Limb (tissue), 2 donors: ENCODE results near the gene STPG3.
A peak's percentile ranks its signal among the peaks of the same experiment; 100 is the strongest.
"Not testable (repeated sequence)": the region's sequence is repeated elsewhere in the genome, so short reads cannot be mapped to it uniquely, and the experiment has no call there.

Experiments
- DNase-seq, 2 donors: peaks; one replicate each; pipeline ENCODE4 v3.0.0-alpha.2; 2016; ENCODE audit errors: extremely low spot score in 2 of 2

The STPG3 gene

DNA sequence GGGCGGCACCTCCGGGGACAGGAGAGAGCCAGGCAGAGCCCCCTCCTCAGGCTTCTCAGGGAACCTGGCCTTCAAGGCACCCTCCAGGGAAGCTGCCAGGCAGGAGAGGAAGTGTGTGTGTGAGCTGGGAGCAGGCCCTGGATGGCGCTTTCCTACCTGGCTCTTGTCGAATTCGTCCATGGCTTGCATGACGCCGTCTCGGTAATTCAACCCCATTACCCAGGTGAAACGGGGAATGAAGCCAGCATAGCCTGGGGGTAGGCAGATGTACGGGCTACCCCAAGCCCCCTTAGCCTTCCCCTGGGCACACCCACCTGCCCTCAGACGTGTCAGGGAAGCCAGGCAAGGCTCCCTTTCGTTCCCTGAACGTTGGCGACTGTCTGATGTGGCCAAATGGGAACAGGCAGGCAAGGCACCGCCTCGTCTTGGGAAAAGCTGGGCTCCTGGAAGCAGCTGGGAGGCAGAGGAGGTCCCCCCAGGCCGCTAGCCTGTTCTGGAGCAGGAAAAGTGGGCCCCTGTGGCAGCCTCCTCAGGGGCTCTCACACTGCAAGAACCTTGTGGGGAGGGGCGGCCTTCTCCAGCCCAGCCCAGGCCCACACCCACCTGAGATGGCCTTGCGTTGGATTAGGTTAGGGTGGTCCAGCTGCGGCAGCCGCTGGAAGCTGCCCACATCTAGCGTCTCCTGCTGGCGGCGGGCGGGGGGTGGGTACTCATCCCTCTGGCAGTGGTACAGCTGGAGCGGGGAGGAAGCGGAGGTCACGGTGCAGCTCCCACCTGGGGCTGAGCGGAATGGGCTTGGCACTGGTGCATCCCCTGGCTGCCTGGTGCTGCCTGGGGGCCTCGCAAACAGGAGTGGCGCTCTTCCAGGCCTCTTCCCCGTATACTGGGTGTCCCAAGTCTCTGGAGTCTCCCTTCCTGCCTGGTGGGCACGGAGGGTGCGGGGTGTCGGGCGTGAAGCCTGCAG, 6.3 kb upstream of the STPG3 start:
- DNase-seq = no peak

DNA sequence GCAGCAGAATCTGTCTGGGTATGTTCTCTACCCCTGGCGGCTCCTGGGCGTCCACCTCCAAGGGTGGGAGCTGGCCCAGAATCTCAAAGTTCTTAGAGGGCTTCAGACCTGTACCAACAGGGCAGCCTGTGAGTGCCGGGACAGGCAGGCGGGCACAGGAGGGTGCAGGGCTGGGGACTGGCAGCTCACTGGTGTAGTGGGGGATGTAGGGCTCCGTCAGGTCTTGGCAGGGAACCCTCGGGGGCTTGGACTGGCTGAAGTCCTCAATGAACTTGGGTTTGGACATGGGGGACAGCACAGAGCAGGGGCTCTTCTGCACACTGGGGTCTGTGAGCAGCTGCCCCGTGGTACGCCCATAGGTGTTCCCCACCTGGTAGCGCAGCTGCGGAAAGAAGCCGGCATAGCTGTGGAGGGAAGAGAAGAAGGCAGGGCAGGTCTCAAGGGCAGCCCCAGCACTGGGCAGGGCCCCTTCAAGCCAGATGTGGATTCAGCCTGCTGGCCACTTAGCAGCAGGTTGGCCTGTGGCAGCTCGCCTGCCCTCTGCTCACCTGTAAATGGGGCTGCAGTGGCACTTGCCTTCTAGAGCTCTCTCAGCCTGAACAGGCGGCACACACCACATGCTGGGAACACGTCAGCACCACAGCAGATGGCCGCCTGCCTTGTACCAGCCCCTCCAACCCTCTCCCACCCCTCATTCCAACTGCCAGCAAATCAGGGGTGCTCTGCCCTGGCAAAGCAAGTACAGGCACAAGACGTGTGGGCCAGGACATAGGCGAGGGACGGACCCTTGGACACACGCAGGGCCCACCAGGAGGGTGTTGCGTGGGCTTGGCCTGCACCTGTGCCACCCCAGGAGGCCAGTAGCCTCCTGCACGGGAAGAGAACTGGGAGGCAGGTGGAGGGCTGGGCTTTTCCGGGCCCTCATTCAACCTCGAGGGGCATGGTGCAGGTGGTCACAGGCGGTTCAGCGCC, 5.3 kb upstream of the STPG3 start:
- DNase-seq = no peak

DNA sequence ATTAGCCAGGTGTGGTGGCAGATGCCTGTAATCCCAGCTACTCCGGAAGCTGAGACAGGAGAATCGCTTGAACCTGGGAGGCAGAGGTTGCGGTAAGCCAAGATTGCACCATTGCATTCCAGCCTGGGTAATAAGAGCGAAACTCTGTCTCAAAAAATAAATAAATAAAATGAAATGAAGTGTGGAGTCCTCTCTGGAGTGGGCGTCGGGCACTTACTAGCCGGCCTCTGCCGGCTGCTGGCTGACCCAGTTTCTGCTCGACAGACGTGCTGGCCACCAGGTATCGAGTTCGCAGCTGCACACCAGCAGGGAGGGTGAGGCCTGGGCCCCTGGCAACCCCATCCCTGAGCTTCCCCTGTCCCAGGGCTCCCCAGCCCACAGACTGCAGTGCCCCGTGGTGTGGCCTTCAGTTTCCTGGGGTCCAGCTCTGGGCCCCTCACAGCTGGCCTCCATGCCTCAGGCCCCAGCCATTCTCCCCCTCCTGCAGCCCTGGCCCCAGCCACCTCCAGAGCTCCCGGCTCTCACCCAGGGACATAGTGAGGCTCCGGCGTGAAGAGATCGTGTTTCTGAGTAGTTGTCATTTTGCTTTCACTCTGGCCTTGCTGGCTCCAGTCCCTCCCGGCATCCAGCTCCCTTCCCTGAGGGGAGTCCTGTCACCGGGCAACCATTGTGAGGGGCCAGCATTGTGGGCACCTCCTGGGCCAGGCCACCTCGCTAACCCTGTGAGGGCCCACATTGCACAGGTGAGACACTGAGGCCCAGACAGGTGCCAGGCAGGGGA, 3.8 kb upstream of the STPG3 start:
- no peak for DNase-seq

DNA sequence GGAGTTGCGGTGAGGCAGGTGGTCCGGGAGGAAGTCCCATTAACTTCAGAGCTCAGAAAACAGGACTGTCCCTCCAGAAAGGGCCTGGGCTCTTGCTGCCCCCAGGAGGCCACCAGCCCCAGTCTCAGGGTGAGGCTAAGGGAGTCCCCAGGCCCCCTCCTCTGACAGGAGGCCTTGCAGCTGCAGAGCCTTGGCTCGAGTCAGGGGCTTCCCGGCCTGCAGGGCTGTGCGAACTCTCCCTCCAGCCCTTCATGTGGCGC, 3.2 kb upstream of the STPG3 start:
- no peak for DNase-seq

DNA sequence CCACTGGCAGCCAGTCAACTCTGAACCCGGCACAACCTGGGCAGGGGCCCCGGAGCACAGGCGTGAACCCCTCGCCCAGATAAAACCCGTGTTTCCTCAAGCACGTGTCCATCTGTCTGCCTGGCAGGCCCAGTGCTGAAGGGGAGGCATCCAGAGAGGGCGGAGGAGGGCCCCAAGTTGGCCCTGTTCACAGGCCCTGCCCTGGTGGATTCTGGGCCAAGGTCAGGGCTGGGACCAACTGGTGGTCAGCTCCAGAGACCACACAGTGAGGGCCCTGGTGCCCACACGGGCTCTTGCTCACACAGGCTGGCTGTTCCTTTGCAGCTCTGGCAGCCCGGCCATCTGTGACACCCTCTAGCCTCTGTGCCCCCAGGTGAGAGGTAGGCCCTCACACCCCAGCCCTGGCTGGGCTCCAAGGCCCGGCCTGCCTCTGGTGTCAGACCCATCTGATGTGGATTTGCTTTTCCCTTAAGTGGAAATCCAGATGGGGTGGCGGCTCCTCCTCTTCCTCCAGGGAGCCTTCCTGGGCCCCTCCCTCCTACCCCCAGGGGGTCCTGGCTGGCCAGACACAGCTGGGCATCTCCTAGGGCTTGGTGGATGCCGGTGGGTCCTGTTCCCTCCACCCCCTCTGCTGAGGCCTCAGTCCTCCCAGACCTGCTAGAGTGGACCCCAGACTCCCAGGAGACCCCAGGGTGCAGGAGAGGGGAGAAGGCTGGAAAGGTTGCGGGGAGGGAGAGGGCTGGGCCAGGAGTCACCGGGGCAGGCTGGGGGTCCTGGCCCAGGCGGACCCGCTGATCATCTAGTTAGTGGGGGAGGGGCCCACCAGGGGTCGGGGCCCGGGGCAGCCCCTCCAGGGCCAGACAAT, 525 bp upstream of the STPG3 start:
- DNase-seq = no peak

DNA sequence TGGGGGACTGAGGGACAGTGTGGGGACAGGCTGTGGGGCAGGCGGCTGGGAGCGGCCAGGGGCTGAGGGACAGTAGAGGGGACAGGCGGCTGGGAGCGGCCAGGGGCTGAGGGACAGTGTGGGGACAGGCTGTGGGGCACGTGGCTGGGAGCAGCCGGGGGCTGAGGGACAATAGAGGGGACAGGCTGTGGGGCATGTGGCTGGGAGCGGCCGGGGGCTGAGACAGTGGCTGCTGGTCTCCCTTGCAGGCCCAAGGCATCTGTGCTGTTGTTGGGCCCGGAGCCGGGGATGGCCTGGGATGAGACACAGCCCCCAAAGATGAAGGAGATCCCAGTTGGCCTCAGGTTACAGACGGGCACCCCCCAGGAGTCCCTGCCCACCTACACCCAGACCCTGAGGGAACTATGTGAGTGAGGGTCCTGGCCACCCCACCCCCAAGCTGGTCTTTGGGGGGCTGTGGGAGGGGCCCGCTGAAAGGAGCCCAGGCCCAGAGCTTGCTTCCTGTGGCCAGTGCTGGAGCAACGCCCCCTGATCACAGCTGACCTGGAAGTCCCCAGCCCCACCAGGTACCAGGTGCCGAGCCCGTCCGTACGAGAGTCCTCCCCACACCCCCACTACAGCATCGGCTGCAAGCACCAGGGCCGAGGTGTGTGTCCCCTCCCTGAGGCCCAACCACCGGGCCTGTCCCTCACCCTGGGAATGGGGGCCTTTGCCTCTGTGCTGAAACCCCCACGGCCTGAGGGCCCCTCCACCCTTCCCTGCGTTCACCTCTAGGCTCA, 593 bp downstream of the STPG3 start:
- DNase-seq = no peak

DNA sequence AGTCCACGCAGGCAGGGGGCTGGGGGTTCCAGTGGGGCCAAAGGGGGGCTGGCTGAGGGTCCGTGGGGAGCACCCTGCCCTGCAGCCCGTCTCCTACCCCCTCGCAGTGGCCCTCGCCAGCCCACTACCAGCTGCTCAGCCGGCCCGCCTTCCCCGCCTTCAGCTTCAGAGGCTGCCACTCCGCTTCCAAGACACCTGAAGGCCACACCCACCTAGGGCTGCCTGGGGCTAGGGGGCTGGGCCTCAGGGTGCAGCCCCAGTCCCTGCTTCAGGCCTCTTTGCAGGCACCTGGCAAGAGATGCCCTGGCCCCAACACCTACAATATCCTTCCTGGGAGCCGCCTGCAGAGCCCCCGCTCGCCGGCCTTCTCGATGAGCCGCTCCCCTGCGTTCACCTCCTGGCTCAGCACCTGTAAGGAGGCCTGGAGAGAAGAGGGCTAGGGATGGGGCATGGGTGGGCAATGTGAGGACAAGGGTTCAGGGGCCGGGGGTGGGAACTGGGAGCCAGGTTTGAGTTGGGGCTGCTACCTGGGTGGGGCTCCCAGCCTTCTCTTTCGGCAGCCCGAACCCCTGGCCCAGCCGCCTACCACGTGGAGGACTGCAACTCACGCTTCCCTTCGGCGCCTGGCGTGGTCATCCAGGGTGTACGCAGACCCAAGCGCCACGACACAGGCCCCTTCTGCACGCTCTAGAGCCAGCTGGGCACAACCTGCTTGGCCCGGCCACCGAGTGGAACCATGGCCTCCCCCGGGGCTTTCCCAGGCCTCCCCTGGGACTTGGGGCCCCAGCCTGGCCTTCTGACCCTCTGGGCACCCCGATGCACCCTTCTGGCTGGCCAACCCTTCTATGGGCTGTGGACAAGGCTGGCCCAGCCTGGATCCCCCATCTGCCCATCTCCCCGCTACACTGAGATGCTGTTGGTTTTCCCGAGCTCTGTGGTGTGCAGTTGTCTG, 1.7 kb downstream of the STPG3 start:
- DNase-seq = no peak

DNA sequence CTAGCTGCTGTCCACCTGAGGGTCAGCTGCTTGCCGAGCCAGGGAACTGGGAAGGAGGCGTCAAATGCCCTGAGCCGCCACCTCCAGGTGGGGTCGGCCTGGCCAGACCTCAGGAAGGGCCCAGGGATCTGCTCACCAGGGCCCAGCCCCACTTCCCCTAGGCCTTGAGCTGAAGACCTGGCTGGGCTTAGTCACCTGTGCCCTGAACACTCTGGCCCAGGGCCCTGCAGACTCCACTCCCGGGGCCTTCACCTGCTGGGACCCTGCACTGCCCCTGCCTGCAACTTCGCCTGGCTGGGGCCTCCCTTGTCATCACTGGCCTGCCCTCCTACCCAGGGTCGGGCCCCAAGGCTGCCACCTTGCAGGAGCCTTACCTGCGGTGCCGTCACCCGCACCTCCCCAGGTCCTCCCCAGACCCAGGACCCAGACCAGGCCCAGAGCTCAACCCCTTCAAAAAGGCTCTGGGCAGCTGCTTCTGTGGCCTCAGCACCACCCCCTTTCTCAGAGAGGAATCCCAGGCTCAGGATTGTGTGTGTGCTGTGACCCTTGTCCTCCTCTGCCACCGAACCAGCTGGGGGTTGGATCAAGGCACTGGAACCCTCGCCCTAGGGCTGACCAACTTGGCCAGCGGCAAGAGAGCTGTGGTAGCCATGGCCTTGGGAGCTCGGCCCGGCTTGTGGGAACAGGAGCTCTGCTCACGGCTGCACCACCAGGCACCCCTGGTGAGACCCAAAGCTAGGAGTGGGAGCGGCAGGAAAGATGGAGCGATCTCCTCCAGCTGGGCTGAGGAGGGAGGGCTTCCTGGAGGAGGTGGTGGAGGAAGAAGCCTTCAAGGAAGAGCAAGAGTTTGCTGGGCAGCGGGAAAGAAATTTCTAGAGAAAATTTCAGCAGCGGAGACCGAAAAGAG, 2.9 kb downstream of the STPG3 start:
- no peak for DNase-seq

DNA sequence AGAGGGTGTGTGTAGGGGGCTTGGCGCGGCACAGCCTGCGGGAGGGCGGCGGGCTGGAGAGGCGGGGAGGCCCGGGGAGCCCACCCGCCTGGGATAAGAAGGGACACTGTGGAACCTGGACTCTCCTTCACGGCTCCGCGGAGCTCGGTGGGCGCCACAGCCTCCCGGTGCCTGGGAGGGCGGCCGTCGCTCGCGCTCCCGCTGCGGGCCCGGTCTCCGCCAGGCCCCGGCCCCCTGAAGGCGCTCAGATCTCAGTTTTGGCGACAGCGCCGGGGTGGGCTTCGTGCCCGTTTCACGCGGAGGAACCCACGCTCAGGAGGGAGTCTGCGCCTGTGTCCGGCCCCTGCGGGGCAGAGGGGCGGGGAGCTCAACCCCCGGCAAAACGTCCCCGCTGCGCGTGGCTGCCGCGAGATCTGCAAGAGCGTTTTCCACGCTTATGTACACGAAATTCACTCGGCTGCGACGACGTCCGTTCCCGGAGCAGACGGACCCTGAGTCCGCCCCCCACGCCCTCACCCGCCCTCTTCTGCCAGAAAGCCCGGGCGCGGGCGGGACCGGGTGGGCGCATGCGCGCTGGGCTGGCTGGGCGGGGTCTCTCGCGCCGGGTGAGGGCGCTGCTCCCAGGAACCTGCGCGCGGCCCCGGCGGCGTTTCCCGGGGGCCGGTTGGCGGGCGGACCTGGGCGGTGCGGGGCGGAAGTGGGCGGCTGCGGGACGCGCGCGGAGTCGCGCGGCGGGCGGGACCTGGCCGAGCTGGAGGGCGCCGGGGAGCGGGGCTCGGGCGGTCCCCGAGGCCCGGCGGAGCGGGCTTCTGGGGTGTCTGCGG, 3.8 kb downstream of the STPG3 start, which contains the start of gene NELFB:
Gene NELFB (plus strand): TSS at position 704 of the 824 bp plus-strand sequence.
- DNase-seq = peak; percentile 89 to 98

DNA sequence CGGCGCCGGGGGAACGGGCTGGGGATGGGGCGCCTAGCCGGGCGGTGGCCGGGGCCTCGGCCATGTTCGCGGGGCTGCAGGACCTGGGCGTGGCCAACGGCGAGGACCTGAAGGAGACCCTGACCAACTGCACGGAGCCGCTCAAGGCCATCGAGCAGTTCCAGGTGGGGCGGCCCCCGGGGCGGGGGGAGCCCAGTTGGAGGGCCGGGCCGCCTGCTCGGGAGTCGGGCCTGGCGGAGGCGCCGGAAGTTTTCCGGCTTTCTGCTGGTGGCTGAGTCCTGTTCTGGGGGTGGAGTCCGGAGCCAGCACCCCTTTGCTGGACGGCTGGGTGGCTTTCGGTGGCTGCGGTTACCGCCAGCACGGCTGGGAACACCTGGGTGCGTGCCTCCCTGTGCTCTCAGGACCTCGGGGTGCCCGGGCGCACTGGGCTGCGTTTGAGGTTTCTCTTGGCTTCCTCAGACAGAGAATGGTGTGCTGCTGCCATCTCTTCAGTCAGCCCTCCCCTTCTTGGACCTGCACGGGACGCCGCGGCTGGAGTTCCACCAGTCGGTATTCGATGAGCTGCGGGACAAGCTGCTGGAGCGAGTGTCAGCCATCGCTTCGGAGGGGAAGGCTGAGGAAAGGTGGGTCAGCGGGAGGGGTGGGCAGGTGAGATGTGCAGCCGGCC, 4.5 kb downstream of the STPG3 start:
- peak in 1 of 2 donors; percentile 23 for DNase-seq

DNA sequence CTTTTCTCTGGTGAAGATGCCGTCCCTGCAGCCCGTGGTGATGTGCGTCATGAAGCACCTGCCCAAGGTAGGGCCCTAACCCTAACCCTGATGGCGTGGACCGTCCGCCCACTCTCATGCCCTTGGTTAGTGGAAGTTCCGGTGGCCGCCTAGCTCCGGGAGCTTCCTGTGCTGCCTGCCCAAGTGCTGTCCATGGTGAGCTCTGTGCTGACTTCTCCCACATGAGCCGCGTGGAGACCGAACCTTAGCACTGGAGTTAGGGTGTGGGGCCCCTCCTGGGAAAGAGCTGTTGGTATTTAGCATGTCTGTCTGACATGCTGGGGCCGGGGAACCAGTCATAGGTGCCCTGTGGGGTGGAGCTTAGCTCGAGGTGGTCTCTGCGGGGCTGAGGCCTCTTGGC, 5.3 kb downstream of the STPG3 start:
- DNase-seq = no peak

DNA sequence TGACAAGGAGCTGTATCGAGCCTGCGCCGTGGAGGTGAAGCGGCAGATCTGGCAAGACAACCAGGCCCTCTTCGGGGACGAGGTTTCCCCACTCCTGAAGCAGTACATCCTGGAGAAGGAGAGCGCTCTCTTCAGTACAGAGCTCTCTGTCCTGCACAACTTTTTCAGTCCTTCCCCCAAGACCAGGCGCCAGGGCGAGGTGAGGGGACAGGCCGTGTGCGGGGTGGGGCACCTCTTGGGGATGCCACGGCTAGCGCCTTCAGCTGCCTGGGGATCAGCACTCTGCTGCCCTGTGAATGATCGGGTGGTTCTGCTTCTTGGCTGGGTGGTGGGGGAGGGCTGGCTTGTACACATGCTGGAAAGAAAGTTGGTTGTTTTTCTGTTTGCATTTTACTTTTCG, 5.8 kb downstream of the STPG3 start:
- DNase-seq = no peak

DNA sequence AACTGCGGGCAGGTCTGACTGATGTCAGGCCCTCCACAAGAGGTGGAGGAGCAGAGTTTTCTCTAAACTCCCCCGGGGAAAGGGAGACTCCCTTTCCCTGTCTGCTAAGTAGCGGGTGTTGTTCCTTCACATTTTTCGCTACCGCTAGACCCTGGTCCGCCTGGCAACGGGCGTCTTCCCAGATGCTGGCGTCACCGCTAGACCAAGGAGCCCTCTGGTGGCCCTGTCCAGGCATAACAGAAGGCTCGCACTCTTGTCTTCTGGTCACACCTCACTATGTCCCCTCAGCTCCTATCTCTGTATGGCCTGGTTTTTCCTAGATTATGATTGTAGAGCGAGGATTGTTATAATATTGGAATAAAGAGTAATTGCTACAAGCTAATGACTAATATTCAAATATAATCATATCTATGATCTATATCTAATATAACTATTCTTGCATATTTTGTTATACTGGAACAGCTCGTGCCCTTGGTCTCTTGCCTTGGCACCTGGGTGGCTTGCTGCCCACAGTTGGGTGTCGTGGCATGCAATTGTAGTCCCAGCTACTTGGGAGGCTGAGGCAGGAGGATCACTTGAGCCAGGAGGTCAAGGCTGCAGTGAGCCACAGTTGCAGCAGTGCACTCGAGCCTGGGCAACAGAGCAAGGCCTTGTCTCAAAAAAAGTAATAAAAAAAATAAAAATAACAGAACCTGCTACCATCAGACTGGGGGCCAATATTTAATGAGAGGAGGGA, 11.3 kb downstream of the STPG3 start:
- DNase-seq = not testable (repeated sequence)

DNA sequence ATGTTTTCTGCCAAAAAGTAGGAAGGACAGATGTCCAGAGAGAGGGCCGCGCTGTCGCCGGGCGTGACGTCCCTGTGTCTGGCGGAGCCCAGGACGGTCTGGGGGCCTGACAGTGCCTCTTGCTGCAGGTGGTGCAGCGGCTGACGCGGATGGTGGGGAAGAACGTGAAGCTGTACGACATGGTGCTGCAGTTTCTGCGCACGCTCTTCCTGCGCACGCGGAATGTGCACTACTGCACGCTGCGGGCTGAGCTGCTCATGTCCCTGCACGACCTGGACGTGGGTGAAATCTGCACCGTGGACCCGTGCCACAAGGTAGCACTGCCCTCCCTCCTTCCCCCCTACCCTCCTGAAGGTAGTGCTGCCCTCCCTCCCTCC, 11.8 kb downstream of the STPG3 start:
- no peak for DNase-seq

DNA sequence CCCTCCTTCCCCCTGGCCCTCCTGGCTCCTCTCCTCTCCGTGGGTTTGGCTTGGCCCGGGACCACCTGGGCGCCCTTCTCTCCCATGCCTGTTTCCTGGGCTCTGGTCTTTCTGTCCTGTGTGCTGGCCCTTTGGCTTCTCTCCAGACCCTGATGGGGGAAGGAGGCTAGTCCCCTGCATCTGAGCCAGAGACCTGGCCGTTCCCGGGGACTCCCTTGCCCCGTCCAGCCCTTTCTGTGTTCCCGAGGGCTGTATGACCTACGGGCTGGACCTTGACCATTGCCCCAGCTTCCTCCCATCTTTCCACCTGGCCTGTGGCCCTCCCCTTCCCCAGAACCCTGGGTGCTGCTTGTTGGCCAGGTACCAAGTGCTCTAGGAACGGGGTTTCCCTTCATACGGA, 12.4 kb downstream of the STPG3 start:
- DNase-seq = no peak

DNA sequence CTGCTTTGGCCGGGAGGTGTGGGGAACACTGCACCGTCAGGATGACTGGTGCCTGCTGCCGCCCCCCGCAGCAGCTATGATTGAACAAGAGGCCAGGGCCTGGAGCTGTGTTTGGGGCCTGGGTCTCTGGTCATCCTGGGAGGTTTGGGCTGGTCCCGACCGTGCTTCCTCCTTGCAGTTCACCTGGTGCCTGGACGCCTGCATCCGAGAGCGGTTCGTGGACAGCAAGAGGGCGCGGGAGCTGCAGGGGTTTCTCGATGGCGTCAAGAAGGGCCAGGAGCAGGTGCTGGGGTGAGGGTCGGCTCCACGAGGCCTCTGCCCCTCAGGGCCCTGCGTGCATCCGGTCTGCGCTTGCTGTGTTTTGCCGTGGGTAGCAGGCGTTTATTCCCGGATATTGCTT, 13.0 kb downstream of the STPG3 start:
- no peak for DNase-seq
